ENCODE measurements around the gene B3GALT4.
"Not testable (repeated sequence)": the region's sequence is repeated elsewhere in the genome, so short reads cannot be mapped to it uniquely, and the experiment has no call there.

Gene B3GALT4

GRCh38 chr6:33278810-33279209 is 1.9 kb downstream of the B3GALT4 start:
- DNase-seq (ENCODE audit: low read depth, low spot score) = no peak
- Histone ChIP-seq H3K36me3 (ENCODE audit: insufficient read depth, insufficient read length, low read length) (peaks cover 87% of the 10 kb centered on the region), H3K4me1 (ENCODE audit: insufficient read depth, insufficient read length) (peaks cover 7% of the 10 kb centered on the region), H3K4me3 (ENCODE audit: insufficient read length, low read depth) (no peak overlapping the region), H3K9me3 (ENCODE audit: insufficient read depth, low read length) (peaks cover 7% of the 10 kb centered on the region; the same call in 1 of the 2 replicates), H3K9ac (ENCODE audit: insufficient read length, low read depth) (no peak overlapping the region), H3K27me3 (ENCODE audit: insufficient read depth, insufficient read length) (no peaks in the 10 kb centered on the region)
- TF ChIP-seq SUZ12 (IDR thresholded peaks at IDR 0.05; ENCODE audit: extremely low read depth, insufficient read depth, insufficient read length) (no peak), ZNF274 (IDR thresholded peaks at IDR 0.05; ENCODE audit: low read depth, low read length) (no peak), YY1 (IDR thresholded peaks at IDR 0.05; ENCODE audit: insufficient read depth, insufficient read length) (no peak)

GRCh38 chr6:33279257-33279695 is 2.4 kb downstream of the B3GALT4 start:
- no peak for TF ChIP-seq ZNF274 (IDR thresholded peaks at IDR 0.05; ENCODE audit: low read depth, low read length)
- TF ChIP-seq YY1 (IDR thresholded peaks at IDR 0.05; ENCODE audit: insufficient read depth, insufficient read length) = no peak
- TF ChIP-seq SUZ12 (IDR thresholded peaks at IDR 0.05; ENCODE audit: extremely low read depth, insufficient read depth, insufficient read length) = no peak
- DNase-seq (ENCODE audit: low read depth, low spot score) = no peak
- Histone ChIP-seq H3K36me3 (ENCODE audit: insufficient read depth, insufficient read length, low read length) (peaks cover 87% of the 10 kb centered on the region), H3K4me1 (ENCODE audit: insufficient read depth, insufficient read length) (peaks cover 7% of the 10 kb centered on the region), H3K9ac (ENCODE audit: insufficient read length, low read depth) (no peak overlapping the region), H3K4me3 (ENCODE audit: insufficient read length, low read depth) (no peak overlapping the region), H3K9me3 (ENCODE audit: insufficient read depth, low read length) (peaks cover 7% of the 10 kb centered on the region; the same call in 1 of the 2 replicates), H3K27me3 (ENCODE audit: insufficient read depth, insufficient read length) (no peaks in the 10 kb centered on the region)

- Histone ChIP-seq H3K9me3 (ENCODE audit: insufficient read depth, low read length) (peaks cover 7% of the 10 kb centered on the region; the same call in 1 of the 2 replicates), H3K36me3 (ENCODE audit: insufficient read depth, insufficient read length, low read length) (peaks cover 87% of the 10 kb centered on the region), H3K27me3 (ENCODE audit: insufficient read depth, insufficient read length) (no peaks in the 10 kb centered on the region), H3K9ac (ENCODE audit: insufficient read length, low read depth) (no peak overlapping the region), H3K4me1 (ENCODE audit: insufficient read depth, insufficient read length) (peaks cover 7% of the 10 kb centered on the region), H3K4me3 (ENCODE audit: insufficient read length, low read depth) (no peak overlapping the region)
- no peak for TF ChIP-seq YY1 (IDR thresholded peaks at IDR 0.05; ENCODE audit: insufficient read depth, insufficient read length)
- no peak for TF ChIP-seq SUZ12 (IDR thresholded peaks at IDR 0.05; ENCODE audit: extremely low read depth, insufficient read depth, insufficient read length)
- TF ChIP-seq ZNF274 (IDR thresholded peaks at IDR 0.05; ENCODE audit: low read depth, low read length) = no peak
- DNase-seq (ENCODE audit: low read depth, low spot score) = no peak
Measured at GRCh38 chr6:33279971-33280511, 3.1 kb downstream of the B3GALT4 start.

DNA sequence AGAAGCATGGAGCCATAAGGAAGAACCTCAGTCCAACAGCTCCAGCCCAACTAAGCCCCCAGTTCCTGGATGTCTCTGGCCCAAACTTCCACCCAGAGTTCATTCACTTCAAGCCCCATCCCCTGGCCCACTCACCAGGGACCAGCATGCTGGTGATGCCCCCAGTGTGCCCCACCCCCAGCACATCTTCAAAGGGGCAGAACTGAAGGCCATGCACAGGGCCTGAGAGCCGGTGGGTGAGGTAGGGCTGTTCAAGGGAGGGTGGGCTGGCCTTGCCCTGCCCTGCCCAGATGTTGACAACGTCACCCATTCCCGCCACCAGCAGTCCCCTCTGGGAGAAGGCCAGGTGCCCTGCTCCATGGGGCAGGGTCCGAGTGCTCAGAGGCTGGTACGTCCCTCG is 3.6 kb downstream of the B3GALT4 start:
- DNase-seq (ENCODE audit: low read depth, low spot score) = no peak
- Histone ChIP-seq H3K27me3 (ENCODE audit: insufficient read depth, insufficient read length) (no peaks in the 10 kb centered on the region), H3K4me3 (ENCODE audit: insufficient read length, low read depth) (no peak overlapping the region), H3K4me1 (ENCODE audit: insufficient read depth, insufficient read length) (peaks cover 7% of the 10 kb centered on the region), H3K9me3 (ENCODE audit: insufficient read depth, low read length) (peaks cover 7% of the 10 kb centered on the region; the same call in 1 of the 2 replicates), H3K36me3 (ENCODE audit: insufficient read depth, insufficient read length, low read length) (peaks cover 85% of the 10 kb centered on the region), H3K9ac (ENCODE audit: insufficient read length, low read depth) (no peak overlapping the region)
- TF ChIP-seq ZNF274 (IDR thresholded peaks at IDR 0.05; ENCODE audit: low read depth, low read length) (no peak), YY1 (IDR thresholded peaks at IDR 0.05; ENCODE audit: insufficient read depth, insufficient read length) (no peak), SUZ12 (IDR thresholded peaks at IDR 0.05; ENCODE audit: extremely low read depth, insufficient read depth, insufficient read length) (no peak)

DNA sequence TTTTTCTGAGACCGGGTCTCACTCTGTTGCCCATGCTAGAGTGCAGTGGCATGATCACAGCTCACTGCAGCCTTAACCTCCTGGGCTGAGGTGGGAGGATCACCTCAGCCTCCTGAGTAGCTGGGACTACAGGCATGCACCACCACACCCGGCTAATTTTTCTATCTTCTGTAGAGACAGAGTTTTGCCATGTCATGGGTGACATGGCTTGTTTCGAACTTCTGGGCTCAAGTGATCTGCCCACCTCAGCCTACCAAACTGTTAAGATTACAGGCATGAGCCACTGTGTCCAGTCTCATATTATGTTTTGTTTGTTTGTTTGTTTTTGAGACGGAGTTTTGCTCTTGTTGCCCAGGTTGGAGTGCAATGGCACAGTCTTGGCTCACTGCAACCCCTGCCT is 8.3 kb downstream of the B3GALT4 start:
- H3K9ac ChIP-seq (ENCODE audit: insufficient read length, low read depth); H3K27me3 ChIP-seq (ENCODE audit: insufficient read depth, insufficient read length); H3K9me3 ChIP-seq (ENCODE audit: insufficient read depth, low read length); H3K4me1 ChIP-seq (ENCODE audit: insufficient read depth, insufficient read length); DNase-seq (ENCODE audit: low read depth, low spot score); H3K4me3 ChIP-seq (ENCODE audit: insufficient read length, low read depth): not testable (repeated sequence)
- peaks cover 75% of the 10 kb centered on the region for H3K36me3 ChIP-seq (ENCODE audit: insufficient read depth, insufficient read length, low read length)

- Histone ChIP-seq H3K4me1 (ENCODE audit: insufficient read depth, insufficient read length) (peaks cover 2% of the 10 kb centered on the region), H3K9me3 (ENCODE audit: insufficient read depth, low read length) (no peaks in the 10 kb centered on the region), H3K4me3 (ENCODE audit: insufficient read length, low read depth) (no peak overlapping the region), H3K9ac (ENCODE audit: insufficient read length, low read depth) (peak overlapping the region; percentile 90), H3K36me3 (ENCODE audit: insufficient read depth, insufficient read length, low read length) (peaks cover 76% of the 10 kb centered on the region), H3K27me3 (ENCODE audit: insufficient read depth, insufficient read length) (no peaks in the 10 kb centered on the region)
- TF ChIP-seq ZNF274 (IDR thresholded peaks at IDR 0.05; ENCODE audit: low read depth, low read length) (no peak), SUZ12 (IDR thresholded peaks at IDR 0.05; ENCODE audit: extremely low read depth, insufficient read depth, insufficient read length) (no peak), YY1 (IDR thresholded peaks at IDR 0.05; ENCODE audit: insufficient read depth, insufficient read length) (no peak)
- no peak for DNase-seq (ENCODE audit: low read depth, low spot score)
Measured at GRCh38 chr6:33286946-33287914, 10.3 kb downstream of the B3GALT4 start.
